Stimulated activated naive B cell treated with anti-CD40 and anti-IgM and Interleukin-4, amounts not matched to agents 10 μg/mL and 1 μg/mL and 100 μg/mL, for 72 hours (primary cell): ENCODE measurements around the gene DHX40.
"Not testable (repeated sequence)": the region's sequence is repeated elsewhere in the genome, so short reads cannot be mapped to it uniquely, and the experiment has no call there.

ENCODE experiments used
- ATAC-seq, 2 donors: fragments of 150-1000 bp; cut with Tn5 transposase; replicated peaks; 2 replicates each; pipeline ENCODE4 v1.10.0; 2021; ENCODE audit warnings: moderate library complexity in 1 of 2
- DNase-seq: peaks from one replicate; pipeline ENCODE4 v3.0.0; 2021
- H3K27ac Mint-ChIP-seq: one replicate; pipeline ENCODE4 v1.8.0; 2022; ENCODE audit warnings: mild to moderate bottlenecking, mixed read lengths
- H3K27me3 Mint-ChIP-seq, 2 donors: one replicate each; pipeline ENCODE4 v1.8.0; 2022; ENCODE audit warnings: mixed read lengths in 2 of 2
- H3K36me3 Mint-ChIP-seq, 2 donors: one replicate each; pipeline ENCODE4 v1.8.0; 2022; ENCODE audit warnings: mixed read lengths in 2 of 2, mild to moderate bottlenecking in 1 of 2
- H3K4me1 Mint-ChIP-seq, 2 donors: one replicate each; pipeline ENCODE4 v1.8.0; 2022; ENCODE audit warnings: mixed read lengths in 2 of 2, mild to moderate bottlenecking in 1 of 2
- H3K4me3 Mint-ChIP-seq, 2 donors: one replicate each; pipeline ENCODE4 v1.8.0; 2022; ENCODE audit warnings: mild to moderate bottlenecking in 2 of 2, mixed read lengths in 2 of 2, moderate library complexity in 1 of 2
- H3K9me3 Mint-ChIP-seq, 2 donors: one replicate each; pipeline ENCODE4 v1.8.0; 2022; ENCODE audit warnings: mixed read lengths in 2 of 2, mild to moderate bottlenecking in 1 of 2

The DHX40 gene, protein sequence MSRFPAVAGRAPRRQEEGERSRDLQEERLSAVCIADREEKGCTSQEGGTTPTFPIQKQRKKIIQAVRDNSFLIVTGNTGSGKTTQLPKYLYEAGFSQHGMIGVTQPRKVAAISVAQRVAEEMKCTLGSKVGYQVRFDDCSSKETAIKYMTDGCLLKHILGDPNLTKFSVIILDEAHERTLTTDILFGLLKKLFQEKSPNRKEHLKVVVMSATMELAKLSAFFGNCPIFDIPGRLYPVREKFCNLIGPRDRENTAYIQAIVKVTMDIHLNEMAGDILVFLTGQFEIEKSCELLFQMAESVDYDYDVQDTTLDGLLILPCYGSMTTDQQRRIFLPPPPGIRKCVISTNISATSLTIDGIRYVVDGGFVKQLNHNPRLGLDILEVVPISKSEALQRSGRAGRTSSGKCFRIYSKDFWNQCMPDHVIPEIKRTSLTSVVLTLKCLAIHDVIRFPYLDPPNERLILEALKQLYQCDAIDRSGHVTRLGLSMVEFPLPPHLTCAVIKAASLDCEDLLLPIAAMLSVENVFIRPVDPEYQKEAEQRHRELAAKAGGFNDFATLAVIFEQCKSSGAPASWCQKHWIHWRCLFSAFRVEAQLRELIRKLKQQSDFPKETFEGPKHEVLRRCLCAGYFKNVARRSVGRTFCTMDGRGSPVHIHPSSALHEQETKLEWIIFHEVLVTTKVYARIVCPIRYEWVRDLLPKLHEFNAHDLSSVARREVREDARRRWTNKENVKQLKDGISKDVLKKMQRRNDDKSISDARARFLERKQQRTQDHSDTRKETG

DNA sequence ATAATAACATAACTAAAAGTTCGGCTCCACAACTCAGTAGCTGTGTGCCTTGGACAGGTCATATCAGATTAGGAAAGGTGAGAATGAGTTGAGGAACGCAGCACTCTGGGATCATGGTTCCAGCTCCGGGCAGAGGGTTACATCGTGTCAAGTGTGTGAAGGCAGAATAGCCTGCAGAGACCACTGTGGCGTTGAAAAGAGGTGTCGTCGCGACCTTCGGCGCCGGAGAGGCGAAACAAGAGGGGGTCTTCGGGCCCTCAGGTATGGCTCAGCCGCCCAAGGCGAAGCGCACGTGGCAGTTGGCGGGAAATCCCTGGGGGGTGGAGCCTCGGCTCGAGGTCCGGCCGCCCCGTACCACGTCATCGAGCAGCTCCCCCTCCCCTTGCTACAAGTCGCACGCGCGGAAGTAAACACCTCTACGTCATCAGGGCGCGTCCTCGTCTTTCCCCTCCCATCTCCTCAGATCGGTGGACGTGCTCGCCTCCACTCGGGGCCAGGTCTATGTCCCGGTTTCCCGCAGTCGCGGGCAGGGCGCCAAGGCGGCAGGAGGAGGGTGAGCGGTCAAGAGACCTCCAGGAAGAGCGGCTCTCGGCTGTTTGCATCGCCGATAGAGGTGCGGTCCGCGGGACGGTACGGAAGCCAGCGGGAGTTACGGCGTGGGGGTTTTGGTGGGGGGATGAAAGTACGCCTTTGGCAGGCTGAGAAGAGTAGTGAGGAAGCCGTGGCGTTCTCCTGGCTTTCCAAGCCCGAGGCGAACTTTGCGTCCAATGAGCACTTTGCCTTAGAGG lies at the start of gene DHX40:
Gene DHX40 (plus strand): TSS at position 440 of the 788 bp plus-strand sequence. CDS start 62 bp downstream, at position 502.
- H3K9me3 Mint-ChIP-seq: peaks cover 0 to 2% of the 10 kb centered on the region in 2 donors
- peak; percentile 95 to 96 for ATAC-seq
- H3K27ac Mint-ChIP-seq: peak within 1 kb of the TSS; percentile 99
- H3K27me3 Mint-ChIP-seq: no peaks in the 10 kb centered on the region
- peaks cover 7 to 28% of the 10 kb centered on the region in 2 donors for H3K4me1 Mint-ChIP-seq
- H3K4me3 Mint-ChIP-seq: peak within 1 kb of the TSS; percentile 99 to 100
- H3K36me3 Mint-ChIP-seq: peaks cover 4 to 6% of the 10 kb centered on the region in 2 donors
- DNase-seq: peak; percentile 93

DNA sequence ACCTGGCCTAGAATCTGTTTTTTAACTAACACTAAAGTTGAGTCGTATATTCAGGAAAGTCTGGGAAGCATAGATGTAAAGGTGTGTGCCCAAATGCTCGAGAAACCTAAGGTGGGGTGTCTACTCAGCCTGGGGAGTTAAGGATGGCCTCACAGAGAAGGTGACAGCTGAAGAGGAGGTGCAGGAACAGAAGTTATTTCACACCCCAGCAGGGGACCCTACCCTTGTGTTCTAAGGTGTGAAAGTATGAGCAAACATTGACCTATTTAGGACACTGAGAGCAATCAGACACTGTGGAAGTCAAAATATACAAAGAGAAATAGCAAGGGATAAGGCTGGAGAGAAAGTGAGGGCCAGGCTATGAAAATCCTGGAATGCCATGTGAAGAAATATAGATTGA lies 49.0 kb upstream of the DHX40 start:
- no peaks in the 10 kb centered on the region for H3K9me3 Mint-ChIP-seq
- no peak overlapping the region for H3K27ac Mint-ChIP-seq
- no peaks in the 10 kb centered on the region for H3K36me3 Mint-ChIP-seq
- H3K4me1 Mint-ChIP-seq: peaks cover 2 to 4% of the 10 kb centered on the region in 2 donors
- peaks cover 0 to 7% of the 10 kb centered on the region in 2 donors for H3K27me3 Mint-ChIP-seq
- ATAC-seq: no peak
- H3K4me3 Mint-ChIP-seq: no peak overlapping the region
- no peak for DNase-seq

DNA sequence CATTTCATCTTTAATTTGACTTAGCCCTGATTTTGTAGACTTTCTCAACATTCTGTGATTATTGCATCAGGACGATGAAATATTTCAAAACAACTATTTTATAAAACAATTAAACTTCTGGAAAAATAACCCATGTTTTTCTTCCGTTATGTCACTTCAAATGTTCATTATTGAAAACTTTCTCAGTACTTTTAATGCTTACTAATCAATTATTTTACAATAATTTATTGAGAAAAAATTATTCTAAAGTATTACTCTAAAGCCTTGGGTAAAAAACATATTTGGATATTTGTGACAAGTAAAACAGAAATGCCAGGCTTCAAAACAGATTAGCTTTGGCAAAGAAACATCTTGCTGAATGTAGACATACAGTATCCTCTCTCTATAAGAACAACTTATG lies 46.3 kb upstream of the DHX40 start:
- Mint-ChIP-seq H3K27ac (no peak overlapping the region), H3K4me1 (peaks cover 4 to 8% of the 10 kb centered on the region in 2 donors), H3K36me3 (no peaks in the 10 kb centered on the region), H3K9me3 (no peaks in the 10 kb centered on the region), H3K4me3 (no peak overlapping the region), H3K27me3 (peaks cover 4 to 12% of the 10 kb centered on the region in 2 donors)
- DNase-seq: no peak
- ATAC-seq: no peak

DNA sequence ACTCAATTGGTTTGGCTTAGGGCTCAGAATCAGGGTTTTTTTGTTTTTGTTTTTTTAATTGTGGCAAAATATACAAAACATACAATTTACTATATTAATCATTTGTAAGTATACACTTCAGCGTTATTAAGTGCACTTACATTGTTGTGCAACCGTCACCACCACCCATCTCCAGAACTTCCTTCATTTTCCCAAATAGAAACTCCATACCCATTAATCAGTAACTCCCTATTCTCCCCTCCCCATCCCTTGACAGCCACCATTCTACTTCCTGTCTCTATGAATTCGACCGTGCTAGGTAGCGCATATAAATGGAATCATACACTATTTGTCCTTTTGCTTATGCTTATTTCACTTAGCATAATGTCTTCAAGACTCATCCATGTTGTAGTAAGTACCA lies 45.2 kb upstream of the DHX40 start:
- Mint-ChIP-seq H3K27ac (no peak overlapping the region), H3K27me3 (peaks cover 5 to 12% of the 10 kb centered on the region in 2 donors), H3K9me3 (no peaks in the 10 kb centered on the region), H3K36me3 (no peaks in the 10 kb centered on the region), H3K4me3 (no peak overlapping the region), H3K4me1 (peaks cover 4 to 8% of the 10 kb centered on the region in 2 donors)
- DNase-seq (no peak), ATAC-seq (no peak)

DNA sequence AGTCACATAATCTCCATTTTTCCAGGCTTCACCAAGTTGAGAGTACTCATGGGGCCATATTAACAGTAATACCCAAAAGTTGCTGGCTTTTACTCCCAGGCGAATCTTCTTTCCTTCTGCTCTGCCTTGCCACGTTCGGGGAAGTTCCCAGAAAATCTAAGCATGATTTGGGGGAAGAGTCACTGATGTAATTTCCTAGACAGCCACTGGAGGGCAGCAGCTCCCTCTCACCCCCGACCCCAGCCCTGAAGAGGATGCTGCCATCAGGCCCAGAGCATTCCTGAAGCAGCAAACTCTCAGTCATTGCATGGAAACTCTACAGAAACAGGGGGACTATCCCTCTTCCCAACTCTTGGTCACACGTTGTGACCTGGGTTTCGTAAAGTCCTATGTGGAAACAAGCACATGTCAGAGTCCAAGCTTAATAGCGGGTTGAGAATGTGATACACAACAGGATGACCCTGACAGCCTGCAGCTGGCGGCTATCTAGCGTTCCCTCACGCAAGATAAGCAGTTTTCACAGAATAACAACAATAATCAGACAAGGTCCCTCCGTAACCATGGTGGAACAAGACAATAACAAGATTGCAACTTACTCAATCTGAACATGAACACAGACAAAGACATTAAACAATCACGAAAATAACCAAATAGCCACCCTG lies 43.8 kb upstream of the DHX40 start:
- peak; percentile 29 for DNase-seq
- Mint-ChIP-seq H3K27ac (no peak overlapping the region), H3K4me3 (no peak overlapping the region), H3K36me3 (no peaks in the 10 kb centered on the region), H3K27me3 (peaks cover 5 to 13% of the 10 kb centered on the region in 2 donors), H3K9me3 (no peaks in the 10 kb centered on the region), H3K4me1 (peaks cover 4 to 8% of the 10 kb centered on the region in 2 donors)
- peak; percentile 69 to 72 for ATAC-seq

DNA sequence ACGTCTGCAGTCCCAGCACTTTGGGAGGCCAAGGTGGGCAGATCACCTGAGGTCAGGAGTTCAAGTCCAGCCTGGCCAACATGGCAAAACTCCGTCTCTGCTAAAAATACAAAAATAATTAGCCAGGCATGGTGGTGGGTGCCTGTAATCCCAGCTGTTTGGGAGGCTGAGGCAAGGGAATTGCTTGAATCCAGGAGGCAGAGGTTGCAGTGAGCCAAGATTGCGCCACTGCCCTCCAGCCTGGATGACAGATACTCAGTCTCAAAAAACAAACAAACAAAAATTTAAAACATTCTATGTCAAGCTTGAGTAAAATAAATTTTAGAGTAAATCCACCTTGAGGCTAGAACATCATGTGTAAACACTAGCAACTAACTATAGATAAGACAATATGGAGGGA lies 40.5 kb upstream of the DHX40 start:
- peaks cover 5 to 17% of the 10 kb centered on the region in 2 donors for H3K27me3 Mint-ChIP-seq
- H3K4me3 Mint-ChIP-seq, ATAC-seq, H3K4me1 Mint-ChIP-seq, DNase-seq, H3K36me3 Mint-ChIP-seq, H3K27ac Mint-ChIP-seq, H3K9me3 Mint-ChIP-seq: not testable (repeated sequence)

DNA sequence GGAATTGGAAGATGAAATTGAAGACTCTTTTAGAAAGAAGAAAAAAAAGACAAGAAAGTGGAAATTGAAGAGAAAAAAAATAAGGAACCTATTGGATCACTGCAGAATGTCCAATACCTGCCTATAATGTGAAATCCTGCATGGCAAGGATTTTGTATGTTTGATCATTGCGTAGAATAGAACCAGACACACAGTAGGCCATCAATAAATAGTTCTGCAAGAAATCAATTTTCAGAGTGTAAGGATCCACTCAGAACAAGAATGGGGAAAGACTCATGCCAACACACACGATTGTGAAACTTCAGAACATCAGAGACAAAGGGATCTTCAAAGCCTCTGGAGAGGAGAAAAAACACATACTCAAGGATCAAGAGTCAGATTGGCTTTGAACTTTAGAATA lies 39.7 kb upstream of the DHX40 start:
- H3K4me1 Mint-ChIP-seq: peaks cover 4 to 8% of the 10 kb centered on the region in 2 donors
- H3K9me3 Mint-ChIP-seq: no peaks in the 10 kb centered on the region
- H3K27ac Mint-ChIP-seq: no peak overlapping the region
- no peak overlapping the region for H3K4me3 Mint-ChIP-seq
- peaks cover 5 to 18% of the 10 kb centered on the region in 2 donors for H3K27me3 Mint-ChIP-seq
- no peaks in the 10 kb centered on the region for H3K36me3 Mint-ChIP-seq
- ATAC-seq: no peak
- no peak for DNase-seq

DNA sequence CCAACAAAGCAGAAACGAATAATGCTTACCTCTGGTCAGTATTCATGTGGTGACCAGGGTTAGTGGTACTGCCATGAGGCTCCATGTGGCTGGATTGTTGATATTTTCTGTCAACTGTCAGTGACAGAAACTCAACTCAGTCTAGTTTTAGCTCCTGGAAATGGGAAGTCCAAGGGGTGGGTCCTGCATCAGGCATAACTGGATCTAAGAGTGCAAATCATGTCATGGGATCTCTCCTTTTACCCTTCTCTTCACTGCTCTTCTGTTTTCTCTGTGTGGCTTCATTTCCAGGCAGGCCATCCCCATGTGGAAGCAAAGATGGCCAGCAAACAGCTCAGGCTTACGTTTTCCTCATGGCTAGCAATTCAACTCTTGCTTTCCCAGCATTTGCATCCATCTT lies 39.0 kb upstream of the DHX40 start:
- DNase-seq (no peak), ATAC-seq (no peak)
- Mint-ChIP-seq H3K36me3 (no peaks in the 10 kb centered on the region), H3K9me3 (no peaks in the 10 kb centered on the region), H3K27me3 (peaks cover 5 to 21% of the 10 kb centered on the region in 2 donors), H3K4me1 (peaks cover 2 to 4% of the 10 kb centered on the region in 2 donors), H3K4me3 (no peak overlapping the region), H3K27ac (no peak overlapping the region)

DNA sequence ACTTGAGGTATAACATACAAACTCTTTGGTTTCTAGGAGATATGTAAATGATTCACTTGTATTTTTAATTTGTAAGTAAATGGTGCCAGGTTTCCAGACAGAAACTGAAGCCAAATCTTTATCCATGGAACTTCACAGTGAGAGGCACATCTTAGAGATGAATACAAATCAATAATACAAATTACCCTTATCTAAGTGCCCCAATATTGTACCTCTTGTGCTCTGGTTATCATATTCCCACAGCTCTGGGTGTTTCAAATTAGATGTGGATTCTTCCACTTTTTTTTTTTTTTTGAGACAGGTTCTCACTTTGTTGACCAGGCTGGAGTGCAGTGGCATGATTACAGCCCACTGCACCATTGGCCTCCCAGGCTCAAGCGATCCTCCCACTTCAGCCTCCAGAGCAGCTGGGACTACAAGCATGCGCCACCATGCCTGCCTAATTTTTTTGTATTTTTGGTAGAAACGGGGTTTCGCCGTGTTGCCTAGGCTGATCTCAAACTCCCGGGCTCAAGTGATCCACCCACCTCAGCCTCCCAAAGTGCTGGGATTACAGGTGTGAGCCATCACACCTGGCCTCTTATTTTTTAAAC lies 38.0 kb upstream of the DHX40 start:
- Mint-ChIP-seq H3K27ac (no peak overlapping the region), H3K4me1 (no peaks in the 10 kb centered on the region), H3K9me3 (no peaks in the 10 kb centered on the region), H3K36me3 (no peaks in the 10 kb centered on the region), H3K4me3 (no peak overlapping the region), H3K27me3 (peaks cover 5 to 17% of the 10 kb centered on the region in 2 donors)
- ATAC-seq (peak; percentile 23 to 27), DNase-seq (no peak)

DNA sequence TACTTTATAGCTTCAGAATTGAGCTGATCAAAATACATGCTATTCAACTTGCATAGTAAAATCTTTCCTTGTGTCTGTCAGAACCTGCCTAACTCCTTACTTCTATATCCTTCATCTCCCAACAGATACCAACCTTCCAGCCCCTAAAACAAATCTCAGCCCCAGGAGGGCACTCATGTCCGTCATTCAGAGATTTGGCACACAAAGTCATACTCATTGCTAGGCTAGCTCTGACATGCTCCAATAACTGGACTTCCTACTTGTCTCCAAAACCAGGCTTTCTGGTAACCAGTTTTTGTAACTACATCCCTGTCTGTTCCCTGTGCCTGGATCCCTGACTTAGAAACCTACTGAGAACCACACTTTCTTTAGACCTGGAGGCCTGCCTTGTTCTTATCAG lies 37.5 kb upstream of the DHX40 start:
- H3K4me1 Mint-ChIP-seq: no peaks in the 10 kb centered on the region
- no peak overlapping the region for H3K27ac Mint-ChIP-seq
- no peaks in the 10 kb centered on the region for H3K36me3 Mint-ChIP-seq
- H3K4me3 Mint-ChIP-seq: no peak overlapping the region
- ATAC-seq (no peak), DNase-seq (no peak)
- no peaks in the 10 kb centered on the region for H3K9me3 Mint-ChIP-seq
- peaks cover 5 to 17% of the 10 kb centered on the region in 2 donors for H3K27me3 Mint-ChIP-seq

DNA sequence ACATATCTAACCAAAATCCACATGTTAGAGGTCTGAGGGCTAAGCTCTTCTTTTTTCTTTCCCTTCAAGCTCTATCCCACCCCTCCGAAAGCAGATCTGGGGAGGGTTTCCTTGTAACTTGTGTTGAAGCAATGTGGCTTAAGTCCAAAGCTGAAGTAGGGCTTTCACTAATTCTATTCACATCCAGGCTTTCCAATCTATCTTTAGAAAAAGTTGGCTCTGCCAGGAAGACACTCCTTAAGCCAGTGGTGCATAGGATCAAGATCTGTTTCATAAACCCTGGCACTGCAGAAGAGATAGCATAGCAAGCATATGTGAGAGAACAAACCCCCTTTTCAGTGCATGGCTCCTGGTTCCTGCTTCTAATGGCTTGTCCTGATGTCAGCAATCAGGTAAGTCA lies 34.9 kb upstream of the DHX40 start:
- Mint-ChIP-seq H3K9me3 (peaks cover 2 to 4% of the 10 kb centered on the region in 2 donors), H3K27me3 (peaks cover 0 to 17% of the 10 kb centered on the region in 2 donors), H3K4me3 (no peak overlapping the region), H3K36me3 (no peaks in the 10 kb centered on the region), H3K27ac (no peak overlapping the region), H3K4me1 (peaks cover 4 to 7% of the 10 kb centered on the region in 2 donors)
- ATAC-seq (no peak), DNase-seq (no peak)

DNA sequence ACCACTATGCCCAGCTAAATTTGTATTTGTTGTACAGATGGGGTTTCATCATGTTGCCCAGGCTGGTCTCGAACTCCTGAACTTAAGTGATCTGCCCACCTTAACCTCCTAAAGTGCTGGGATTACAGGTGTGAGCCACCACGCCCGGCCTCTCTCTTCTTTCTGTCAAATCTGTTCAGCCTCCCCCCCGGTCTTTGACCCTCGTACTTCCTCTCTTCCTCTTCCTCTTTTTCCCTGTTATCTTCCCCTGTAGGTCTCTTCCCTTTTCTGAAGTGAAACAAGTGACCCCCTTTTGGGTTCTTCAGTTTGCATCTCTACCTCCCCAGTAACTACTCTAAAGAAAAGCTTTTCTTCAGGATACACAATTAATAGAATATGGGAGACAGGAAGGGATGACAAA lies 31.7 kb upstream of the DHX40 start:
- H3K9me3 Mint-ChIP-seq: peaks cover 2 to 4% of the 10 kb centered on the region in 2 donors
- no peaks in the 10 kb centered on the region for H3K36me3 Mint-ChIP-seq
- peak overlapping the region; percentile 32 for H3K27ac Mint-ChIP-seq
- H3K4me1 Mint-ChIP-seq: peaks cover 6 to 11% of the 10 kb centered on the region in 2 donors
- peak overlapping the region in 1 of 2 donors; percentile 7 for H3K4me3 Mint-ChIP-seq
- ATAC-seq (no peak), DNase-seq (no peak)
- peaks cover 0 to 12% of the 10 kb centered on the region in 2 donors for H3K27me3 Mint-ChIP-seq

DNA sequence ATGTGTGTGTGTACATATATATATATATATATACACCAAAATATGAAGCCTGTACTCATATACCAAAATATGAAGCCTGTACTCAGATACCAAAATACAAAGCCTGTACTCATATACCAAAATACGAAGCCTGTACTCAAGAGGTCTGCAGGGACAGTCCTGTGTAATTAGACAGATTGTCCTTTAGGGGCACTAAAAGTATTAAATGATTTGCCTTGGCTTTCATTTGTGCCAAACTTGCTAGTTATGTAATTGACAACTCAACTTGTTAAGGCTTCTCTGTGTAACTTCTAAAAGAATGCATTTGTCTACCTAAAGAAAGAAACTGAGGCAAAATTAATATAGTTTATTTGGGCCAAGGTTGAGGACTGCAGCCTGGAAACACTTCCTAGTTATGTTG lies 30.8 kb upstream of the DHX40 start:
- Mint-ChIP-seq H3K27ac (no peak overlapping the region), H3K4me3 (no peak overlapping the region), H3K4me1 (peaks cover 6 to 11% of the 10 kb centered on the region in 2 donors), H3K9me3 (peaks cover 2 to 4% of the 10 kb centered on the region in 2 donors), H3K36me3 (no peaks in the 10 kb centered on the region), H3K27me3 (peaks cover 0 to 12% of the 10 kb centered on the region in 2 donors)
- DNase-seq: no peak
- ATAC-seq: no peak
